Activated T-helper 2 cell treated with anti-CD3 and anti-CD28 coated beads, Interferon-gamma antibody, Interleukin-2, Interleukin-4, amounts not matched to agents 10 μg/mL and 5 μg/mL and 100 μg/mL, durations not matched to agents 14 hours and 24 hours and 36 hours (primary cell): ENCODE measurements around the gene RRP7A. TPM values are rescaled to one million over a fixed set of nuclear protein-coding genes. Genes with fewer than 3 reads are reported as not detected.
"Not testable (repeated sequence)": the region's sequence is repeated elsewhere in the genome, so short reads cannot be mapped to it uniquely, and the experiment has no call there.

Source experiments
- DNase-seq: peaks from one replicate; pipeline ENCODE4 v3.0.0; 2021; ENCODE audit warnings: low spot score
- H3K27ac Mint-ChIP-seq: one replicate; pipeline ENCODE4 v1.8.0; 2021; ENCODE audit warnings: mixed read lengths
- H3K27me3 Mint-ChIP-seq: one replicate; pipeline ENCODE4 v1.8.0; 2021; ENCODE audit warnings: low read depth, mixed read lengths
- H3K36me3 Mint-ChIP-seq: one replicate; pipeline ENCODE4 v1.8.0; 2021; ENCODE audit warnings: low read depth, mixed read lengths
- H3K4me1 Mint-ChIP-seq: one replicate; pipeline ENCODE4 v1.8.0; 2021; ENCODE audit warnings: low read depth, mixed read lengths
- H3K4me3 Mint-ChIP-seq: one replicate; pipeline ENCODE4 v1.8.0; 2021; ENCODE audit warnings: low read depth, mild to moderate bottlenecking, moderate library complexity, mixed read lengths
- H3K9me3 Mint-ChIP-seq: one replicate; pipeline ENCODE4 v1.8.0; 2021; ENCODE audit warnings: mixed read lengths
- intact Hi-C: fragments of 100-400 bp; cut with micrococcal nuclease; formaldehyde crosslinking; loops from one replicate; pipeline ENCODE4 v1.15.1; 2023
- total RNA-seq: library from RNA; stranded (reverse); gene quantifications from 2 replicates; pipeline ENCODE4 v1.2.3, GENCODE V29; 2022

The RRP7A gene
- total RNA-seq, 1 donor from 2014 or later = 110 TPM

DNA sequence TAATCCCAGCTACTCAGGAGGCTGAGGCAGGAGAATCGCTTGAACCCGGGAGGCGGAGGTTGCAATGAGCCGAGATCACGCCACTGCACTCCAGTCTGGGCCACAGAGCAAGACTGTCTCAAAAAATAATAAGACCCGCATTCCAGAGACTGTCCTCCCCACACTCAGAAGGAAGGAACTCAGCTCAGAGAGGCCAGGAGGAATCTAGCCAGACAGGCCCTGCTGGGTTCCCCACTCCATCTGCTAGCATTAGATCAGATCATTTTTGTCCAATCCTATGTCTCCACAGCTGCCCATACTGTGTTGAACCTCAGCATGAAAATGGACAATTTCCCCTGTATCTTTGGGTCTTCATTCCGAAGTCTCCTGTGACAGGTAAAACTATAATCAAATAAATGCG lies 9.8 kb upstream of the RRP7A start:
- H3K36me3 Mint-ChIP-seq, H3K9me3 Mint-ChIP-seq, H3K27ac Mint-ChIP-seq, DNase-seq, H3K27me3 Mint-ChIP-seq, H3K4me3 Mint-ChIP-seq, intact Hi-C loops: not testable (repeated sequence)
- H3K4me1 Mint-ChIP-seq = peaks cover 18% of the 10 kb centered on the region

DNA sequence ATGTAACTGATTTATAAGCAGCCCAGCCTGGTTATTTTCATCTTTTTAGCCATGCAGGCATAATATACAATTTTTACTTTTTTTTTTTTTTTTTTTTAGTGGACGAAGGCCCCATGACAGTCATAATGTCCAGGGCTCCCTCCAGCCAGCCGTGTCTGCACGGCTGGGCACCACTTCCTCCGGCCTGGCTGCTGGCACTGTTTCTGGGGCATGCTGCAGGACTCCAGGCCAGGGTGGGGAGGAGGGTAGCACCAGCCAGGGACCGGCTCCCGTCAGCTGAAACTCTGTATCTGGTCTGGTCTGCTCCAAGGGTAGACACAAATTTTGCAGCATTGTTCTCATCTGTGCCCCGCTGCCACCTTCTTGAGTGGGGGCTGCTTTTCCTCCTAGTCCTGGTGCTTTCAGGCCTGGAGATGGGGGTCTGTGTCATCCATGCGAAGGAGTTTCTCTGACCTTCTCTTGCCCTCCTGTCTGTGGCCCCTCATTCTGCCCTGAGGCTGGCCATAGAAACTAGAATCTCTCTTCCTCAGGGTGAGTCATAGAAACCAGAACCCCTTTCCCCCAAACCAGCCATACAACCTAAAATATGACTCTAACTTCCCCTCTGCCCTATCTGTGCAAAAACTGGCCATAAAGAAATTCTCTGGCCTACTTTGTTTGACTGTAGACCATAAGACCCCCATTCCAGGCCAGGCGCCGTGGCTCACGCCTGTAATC lies 9.2 kb upstream of the RRP7A start:
- H3K36me3 Mint-ChIP-seq = no peaks in the 10 kb centered on the region
- peaks cover 2% of the 10 kb centered on the region for H3K27me3 Mint-ChIP-seq
- intact Hi-C loops = no loop called here
- H3K4me3 Mint-ChIP-seq = no peak overlapping the region
- no peaks in the 10 kb centered on the region for H3K9me3 Mint-ChIP-seq
- peaks cover 15% of the 10 kb centered on the region for H3K4me1 Mint-ChIP-seq
- no peak for DNase-seq
- H3K27ac Mint-ChIP-seq = no peak overlapping the region

- intact Hi-C loops = no loop called here
- H3K4me3 Mint-ChIP-seq = no peak overlapping the region
- peaks cover 2% of the 10 kb centered on the region for H3K27me3 Mint-ChIP-seq
- H3K4me1 Mint-ChIP-seq = peaks cover 9% of the 10 kb centered on the region
- H3K36me3 Mint-ChIP-seq = peaks cover 6% of the 10 kb centered on the region
- H3K27ac Mint-ChIP-seq = no peak overlapping the region
- DNase-seq = no peak
- no peaks in the 10 kb centered on the region for H3K9me3 Mint-ChIP-seq
Observed at GRCh38 chr22:42522546-42522945, 3.0 kb upstream of the RRP7A start.

GRCh38 chr22:42521228-42521546 lies 1.6 kb upstream of the RRP7A start:
- Mint-ChIP-seq H3K36me3 (peaks cover 9% of the 10 kb centered on the region), H3K9me3 (no peaks in the 10 kb centered on the region), H3K4me3 (peak overlapping the region; percentile 58), H3K27ac (no peak overlapping the region), H3K4me1 (peaks cover 9% of the 10 kb centered on the region), H3K27me3 (no peaks in the 10 kb centered on the region)
- no peak for DNase-seq
- intact Hi-C loops = no loop called here

DNA sequence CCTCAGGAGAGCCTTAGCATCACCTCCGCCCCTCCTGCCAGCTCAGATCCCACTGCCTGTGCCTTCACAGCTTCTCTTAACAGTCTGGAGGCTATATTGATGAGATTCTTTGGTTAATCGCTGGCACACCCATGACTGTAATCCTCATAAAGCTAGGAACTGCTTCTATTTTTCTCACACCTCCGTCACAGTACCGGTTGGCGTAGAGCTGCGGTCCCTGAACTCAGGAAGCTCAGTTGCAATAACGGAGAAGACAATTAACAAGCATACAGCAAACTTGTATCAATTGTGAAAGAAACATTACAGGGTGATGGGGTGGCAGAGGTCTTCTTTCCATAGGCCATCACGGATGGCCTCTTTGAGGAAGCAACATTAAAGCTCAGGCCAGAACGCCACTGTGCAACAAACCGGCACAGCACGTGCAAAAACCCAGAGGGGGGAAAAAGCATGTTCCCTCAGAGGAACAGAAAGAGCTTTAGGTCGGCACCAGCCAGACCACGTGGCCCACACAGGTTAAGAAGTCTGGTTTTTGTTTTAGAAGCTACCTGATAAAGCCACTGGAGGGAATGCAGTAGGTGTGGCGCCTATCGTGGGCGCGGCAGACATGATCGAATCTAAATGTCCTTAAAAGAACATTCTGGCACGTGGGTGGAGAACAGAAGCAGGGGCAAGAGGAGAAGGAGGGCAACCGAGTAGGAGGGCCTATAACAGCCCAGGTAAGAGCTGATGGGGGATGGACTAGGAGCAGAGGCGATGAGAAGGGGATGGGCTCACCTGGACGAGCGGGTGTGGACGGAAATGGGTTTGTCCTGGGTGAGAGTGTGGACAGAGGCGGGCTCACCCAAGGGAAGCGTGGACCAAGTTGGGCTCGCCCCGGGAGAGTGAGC lies 715 bp downstream of the RRP7A start:
- H3K9me3 Mint-ChIP-seq, DNase-seq, H3K27me3 Mint-ChIP-seq, intact Hi-C loops, H3K4me1 Mint-ChIP-seq: not testable (repeated sequence)
- peak overlapping the region; percentile 98 for H3K4me3 Mint-ChIP-seq
- peak overlapping the region; percentile 94 for H3K27ac Mint-ChIP-seq
- peaks cover 13% of the 10 kb centered on the region for H3K36me3 Mint-ChIP-seq

DNA sequence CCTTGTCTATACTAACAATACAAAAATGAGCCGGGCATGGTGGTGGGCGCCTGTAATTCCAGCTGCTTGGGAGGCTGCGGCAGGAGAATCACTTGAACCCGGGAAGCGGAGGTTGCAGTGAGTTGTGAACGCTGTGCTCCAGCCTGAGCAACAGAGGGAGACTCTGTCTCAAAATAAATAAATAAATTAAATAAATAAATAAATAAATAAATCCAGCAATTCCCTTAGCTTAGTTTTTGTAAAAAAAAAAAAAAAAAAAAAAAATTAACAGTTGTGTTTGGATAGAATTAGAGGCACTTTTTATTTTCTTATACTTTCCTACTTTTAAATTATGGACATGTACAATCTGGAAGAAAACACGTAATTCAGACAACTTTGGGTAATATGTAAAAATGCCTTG lies 2.5 kb downstream of the RRP7A start:
- intact Hi-C loops, H3K4me3 Mint-ChIP-seq, H3K27ac Mint-ChIP-seq, H3K9me3 Mint-ChIP-seq, DNase-seq, H3K27me3 Mint-ChIP-seq, H3K4me1 Mint-ChIP-seq: not testable (repeated sequence)
- peaks cover 17% of the 10 kb centered on the region for H3K36me3 Mint-ChIP-seq

GRCh38 chr22:42515896-42516295 lies 3.7 kb downstream of the RRP7A start:
- H3K36me3 Mint-ChIP-seq = peaks cover 21% of the 10 kb centered on the region
- intact Hi-C loops = no loop called here
- H3K4me1 Mint-ChIP-seq = peaks cover 9% of the 10 kb centered on the region
- no peaks in the 10 kb centered on the region for H3K9me3 Mint-ChIP-seq
- H3K4me3 Mint-ChIP-seq = no peak overlapping the region
- H3K27ac Mint-ChIP-seq = no peak overlapping the region
- no peak for DNase-seq
- no peaks in the 10 kb centered on the region for H3K27me3 Mint-ChIP-seq

GRCh38 chr22:42515304-42515703 lies 4.3 kb downstream of the RRP7A start:
- H3K4me3 Mint-ChIP-seq, H3K27ac Mint-ChIP-seq, H3K9me3 Mint-ChIP-seq, DNase-seq, H3K27me3 Mint-ChIP-seq, intact Hi-C loops, H3K4me1 Mint-ChIP-seq: not testable (repeated sequence)
- peaks cover 21% of the 10 kb centered on the region for H3K36me3 Mint-ChIP-seq

DNA sequence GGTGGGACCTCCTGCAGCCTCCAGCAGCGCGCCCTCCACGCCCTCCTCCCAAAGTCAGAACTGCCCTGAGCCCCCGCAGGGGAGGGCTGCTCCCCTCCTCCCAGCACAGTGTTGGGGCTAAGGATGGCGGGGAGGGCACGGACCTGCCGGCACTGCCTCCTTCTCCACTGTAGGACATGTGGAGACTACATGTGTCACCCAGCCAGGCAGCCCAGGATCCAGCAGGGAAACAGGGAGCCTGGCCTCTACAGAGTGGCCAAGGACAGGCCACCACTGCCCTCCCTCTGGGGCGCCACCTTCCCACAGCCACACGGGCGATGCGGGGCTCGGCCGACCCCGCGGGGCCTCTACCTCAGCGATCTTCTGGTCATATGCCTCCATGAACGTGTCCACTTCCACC lies 5.3 kb downstream of the RRP7A start:
- H3K4me1 Mint-ChIP-seq, H3K27ac Mint-ChIP-seq: not testable (repeated sequence)

DNA sequence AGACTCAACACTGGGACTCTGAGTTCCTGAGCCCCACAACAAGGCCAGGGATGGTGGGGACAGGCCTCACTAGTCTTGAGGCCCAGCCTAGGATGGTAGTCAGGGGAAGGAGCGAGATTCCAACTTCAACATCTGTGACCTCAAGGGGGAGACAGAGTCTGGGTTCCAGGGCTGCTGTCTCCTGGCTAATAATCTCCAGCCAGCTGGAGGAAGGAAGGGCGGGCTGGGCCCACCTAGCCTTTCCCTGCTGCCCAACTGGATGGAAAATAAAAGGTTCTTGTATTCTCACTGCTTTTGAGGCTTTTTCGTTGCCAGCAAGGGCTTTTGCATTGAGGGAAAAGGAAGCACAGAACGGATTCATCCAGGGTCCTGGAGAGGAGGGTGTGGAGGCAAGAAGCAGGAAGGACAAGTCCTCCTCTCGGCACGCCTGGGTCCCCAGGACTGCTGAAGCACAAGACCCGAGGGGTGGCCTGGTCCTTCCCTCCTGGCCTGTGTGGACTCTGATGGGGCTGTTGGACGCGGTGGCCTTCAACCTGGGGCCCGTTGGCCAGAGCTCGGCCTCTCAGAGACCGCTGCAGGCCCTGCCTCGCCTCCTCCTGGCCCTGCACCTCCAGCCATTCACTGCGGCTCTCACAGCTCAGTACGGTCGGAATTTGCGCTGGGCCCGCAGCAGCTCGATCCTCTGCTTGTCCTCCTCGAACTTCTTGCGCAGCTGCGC lies 7.2 kb downstream of the RRP7A start:
- H3K4me1 Mint-ChIP-seq, H3K27me3 Mint-ChIP-seq, H3K27ac Mint-ChIP-seq, DNase-seq, intact Hi-C loops, H3K4me3 Mint-ChIP-seq, H3K9me3 Mint-ChIP-seq: not testable (repeated sequence)
- peaks cover 15% of the 10 kb centered on the region for H3K36me3 Mint-ChIP-seq

More for the DNA sequence above, 5.3 kb downstream of the RRP7A start:
- H3K4me3 Mint-ChIP-seq, DNase-seq, H3K9me3 Mint-ChIP-seq, H3K27me3 Mint-ChIP-seq, intact Hi-C loops: not testable (repeated sequence)
- H3K36me3 Mint-ChIP-seq = peaks cover 21% of the 10 kb centered on the region

DNA sequence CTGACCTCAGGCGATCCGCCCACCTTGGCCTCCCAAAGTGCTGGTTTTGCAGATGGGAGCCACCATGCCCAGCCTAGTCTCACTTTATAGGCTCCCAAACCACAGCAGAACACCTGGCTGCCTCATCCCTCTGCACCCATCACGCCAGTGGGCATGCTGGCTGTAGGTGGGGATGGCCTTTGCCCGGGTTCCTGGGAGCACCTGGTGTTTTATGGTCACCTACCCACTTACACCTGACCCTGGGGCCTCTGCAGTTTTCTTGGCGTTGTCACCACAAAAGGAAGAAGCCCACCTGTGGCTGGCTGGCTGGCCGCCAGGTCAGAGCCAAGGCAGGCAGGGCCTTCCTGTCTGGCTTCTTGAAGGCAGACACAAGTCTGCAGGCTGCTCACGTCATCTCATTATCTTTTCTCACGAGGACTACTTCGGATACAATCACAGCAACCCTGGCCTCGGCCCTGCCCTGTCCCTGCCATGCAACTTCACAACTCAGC lies 8.2 kb downstream of the RRP7A start:
- intact Hi-C loops = no loop called here
- no peak overlapping the region for H3K27ac Mint-ChIP-seq
- peaks cover 12% of the 10 kb centered on the region for H3K36me3 Mint-ChIP-seq
- DNase-seq = no peak
- no peak overlapping the region for H3K4me3 Mint-ChIP-seq
- H3K4me1 Mint-ChIP-seq = no peaks in the 10 kb centered on the region
- H3K27me3 Mint-ChIP-seq = no peaks in the 10 kb centered on the region
- no peaks in the 10 kb centered on the region for H3K9me3 Mint-ChIP-seq

DNA sequence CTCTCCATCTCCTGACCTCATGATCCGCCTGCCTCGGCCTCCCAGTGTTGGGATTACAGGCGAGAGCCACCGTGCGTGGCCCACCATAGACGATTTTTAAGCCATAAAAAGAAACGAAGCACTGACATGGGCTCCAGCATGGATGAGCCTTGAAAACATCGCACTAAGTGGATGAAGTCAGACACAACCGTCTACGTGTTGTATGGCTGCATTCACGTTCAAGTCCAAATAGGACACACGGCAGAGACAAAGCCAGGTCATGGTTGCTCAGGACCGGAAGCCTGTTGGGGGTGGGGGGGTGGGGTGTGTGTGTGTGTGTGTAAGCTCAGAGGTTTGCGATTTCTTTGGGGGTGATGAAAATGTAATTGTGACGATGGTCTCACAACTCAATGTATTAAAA lies 10.0 kb downstream of the RRP7A start:
- H3K4me3 Mint-ChIP-seq = no peak overlapping the region
- intact Hi-C loops = loop anchor here (2.0 kb wide), 1 partner anchor 43 kb away; the partner anchor contains the start of gene SERHL2
- no peak overlapping the region for H3K27ac Mint-ChIP-seq
- no peaks in the 10 kb centered on the region for H3K27me3 Mint-ChIP-seq
- H3K9me3 Mint-ChIP-seq = no peaks in the 10 kb centered on the region
- H3K36me3 Mint-ChIP-seq = peaks cover 11% of the 10 kb centered on the region
- DNase-seq = no peak
- H3K4me1 Mint-ChIP-seq = no peaks in the 10 kb centered on the region
